Fibroblast of lung (primary cell): ENCODE results near the gene MYRFL. TPM values are rescaled to one million over a fixed set of nuclear protein-coding genes. Genes with fewer than 3 reads are reported as not detected.
A peak's percentile ranks its signal among the peaks of the same experiment; 100 is the strongest.

Experiments used
- DNase-seq, 2 donors: peaks; one replicate each; pipeline versions ENCODE4 v3.0.0 to v3.0.0-alpha.2; 2010; ENCODE audit warnings: low read depth in 2 of 2
- H2AFZ ChIP-seq: 2 replicates; pipeline ENCODE4 v1.5.1; 2012; ENCODE audit warnings: low read length, control low read depth, inconsistent platforms
- H3K27ac ChIP-seq: 2 replicates; pipeline ENCODE4 v1.5.1; 2011; ENCODE audit warnings: low read length, control low read depth; ENCODE audit not compliant: insufficient read depth
- H3K27me3 ChIP-seq: 2 replicates; pipeline ENCODE4 v1.5.1; 2011; ENCODE audit warnings: mild to moderate bottlenecking, low read length; ENCODE audit not compliant: control insufficient read depth, insufficient read depth
- H3K36me3 ChIP-seq: 2 replicates; pipeline ENCODE4 v1.5.1; 2011; ENCODE audit warnings: low read length; ENCODE audit not compliant: control insufficient read depth, insufficient read depth
- H3K4me1 ChIP-seq: 2 replicates; pipeline ENCODE4 v1.5.1; 2011; ENCODE audit warnings: low read length; ENCODE audit not compliant: control insufficient read depth, insufficient read depth; ENCODE audit errors: extremely low read depth
- H3K4me2 ChIP-seq: 2 replicates; pipeline ENCODE4 v1.5.1; 2011; ENCODE audit warnings: low read length, control low read depth; ENCODE audit not compliant: insufficient read depth; ENCODE audit errors: extremely low read depth
- H3K4me3 ChIP-seq, 4 experiments: fragments of 200-600 bp in 1 of 4; sonication (generic) in 1 of 4; replicated peaks in 1 of 4; 2 replicates each; pipeline ENCODE4 v1.5.1; 2011 to 2016; ENCODE audit warnings: low read length in 4 of 4, low read depth in 3 of 4, mild to moderate bottlenecking in 3 of 4, control low read depth in 2 of 4, inconsistent platforms in 1 of 4, mixed read lengths in 1 of 4; ENCODE audit not compliant: insufficient read depth in 1 of 4; ENCODE audit errors: control extremely low read depth in 1 of 4
- H3K79me2 ChIP-seq: 2 replicates; pipeline ENCODE4 v1.5.1; 2012; ENCODE audit warnings: mild to moderate bottlenecking, low read length, inconsistent platforms; ENCODE audit not compliant: control insufficient read depth, insufficient read depth
- H3K9ac ChIP-seq: 2 replicates; pipeline ENCODE4 v1.5.1; 2011; ENCODE audit warnings: mild to moderate bottlenecking, low read length, control low read depth; ENCODE audit not compliant: insufficient read depth
- H3K9me3 ChIP-seq: 2 replicates; pipeline ENCODE4 v1.5.1; 2012; ENCODE audit warnings: low read depth, low read length; ENCODE audit not compliant: control insufficient read depth, insufficient read depth
- H4K20me1 ChIP-seq: 2 replicates; pipeline ENCODE4 v1.5.1; 2011; ENCODE audit warnings: low read length; ENCODE audit not compliant: control insufficient read depth, insufficient read depth; ENCODE audit errors: extremely low read depth
- EZH2 ChIP-seq: IDR thresholded peaks from 2 replicates; pipeline ENCODE4 v1.5.1; 2012; ENCODE audit warnings: low read length, control low read depth, mild to moderate bottlenecking; ENCODE audit errors: missing control alignments
- polyA plus RNA-seq, 2 donors: library from polyadenylated mRNA; depleted of rRNA in 1 of 2; stranded (reverse) in 1 of 2; unstranded in 1 of 2; fragments of >200 nt; gene quantifications; 2 replicates each; pipeline ENCODE4 v1.2.1, GENCODE V29; 2011 to 2012; ENCODE audit warnings: missing spikeins in 1 of 2
- total RNA-seq: library from RNA; depleted of rRNA; stranded (reverse); fragments of >200 nt; gene quantifications from 2 replicates; pipeline ENCODE4 v1.2.1, GENCODE V29; 2014
- TF ChIP-seq, protein P1 (sequence below), 2 donors: IDR thresholded peaks in 1 of 2; conservative IDR thresholded peaks in 1 of 2; 1 replicate in 1 of 2; 2 replicates in 1 of 2; pipeline ENCODE4 v1.5.1; 2011 to 2012; ENCODE audit warnings: low read length in 2 of 2, control low read depth in 1 of 2, inconsistent platforms in 1 of 2, low read depth in 1 of 2, mild to moderate bottlenecking in 1 of 2

The MYRFL gene
- total and polyA plus RNA-seq, 2 donors (not counting 1 experiment from before 2014, with no cell fraction given), result not detected

DNA sequence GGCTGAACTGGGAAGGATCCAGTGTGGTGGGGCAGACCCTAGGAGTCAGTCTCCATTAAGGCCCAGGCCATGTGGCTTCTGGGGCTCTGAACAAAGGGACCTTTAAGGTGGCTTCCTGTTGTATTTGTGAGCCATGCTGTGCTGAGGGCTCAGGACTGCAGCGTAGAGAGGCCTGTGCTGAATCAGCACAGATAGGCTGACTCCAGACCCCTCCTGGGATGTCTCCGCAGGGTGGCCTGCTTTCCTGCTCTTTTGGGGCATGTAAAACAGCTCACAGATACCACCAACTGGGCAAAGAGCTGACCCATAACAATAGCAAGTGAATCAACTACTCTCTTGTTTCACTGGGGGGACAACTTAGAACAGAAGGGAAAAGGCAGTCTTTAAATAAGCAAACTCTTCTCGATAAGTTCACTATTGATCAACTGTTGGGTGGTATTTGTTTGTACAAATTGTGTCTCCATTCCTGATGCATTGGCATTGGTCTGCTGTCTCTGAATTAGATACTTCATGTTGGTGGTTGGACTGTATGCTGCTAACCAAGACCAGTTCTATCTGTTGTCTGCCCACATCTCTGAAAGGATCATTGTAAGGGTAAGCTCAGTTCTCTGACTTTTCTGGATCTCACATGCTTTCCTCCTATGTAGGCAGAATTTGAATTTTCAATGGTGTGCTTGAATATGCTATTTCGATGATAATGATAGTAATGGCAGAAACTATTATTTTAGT is 71.8 kb downstream of the MYRFL start:
- no peak overlapping the region for H2AFZ ChIP-seq
- H3K27ac ChIP-seq, result no peak overlapping the region
- H3K79me2 ChIP-seq, result no peaks in the 10 kb centered on the region
- no peaks in the 10 kb centered on the region for H3K9me3 ChIP-seq
- H3K4me1 ChIP-seq, result peaks cover 4% of the 10 kb centered on the region
- no peak overlapping the region for H3K4me3 ChIP-seq
- H3K9ac ChIP-seq, result no peak overlapping the region
- DNase-seq, result no peak
- H3K36me3 ChIP-seq, result no peaks in the 10 kb centered on the region
- H4K20me1 ChIP-seq, result no peaks in the 10 kb centered on the region
- no peak overlapping the region for H3K4me2 ChIP-seq
- H3K27me3 ChIP-seq, result no peaks in the 10 kb centered on the region
- no peak for TF ChIP-seq EZH2
- TF ChIP-seq, protein P1, sequence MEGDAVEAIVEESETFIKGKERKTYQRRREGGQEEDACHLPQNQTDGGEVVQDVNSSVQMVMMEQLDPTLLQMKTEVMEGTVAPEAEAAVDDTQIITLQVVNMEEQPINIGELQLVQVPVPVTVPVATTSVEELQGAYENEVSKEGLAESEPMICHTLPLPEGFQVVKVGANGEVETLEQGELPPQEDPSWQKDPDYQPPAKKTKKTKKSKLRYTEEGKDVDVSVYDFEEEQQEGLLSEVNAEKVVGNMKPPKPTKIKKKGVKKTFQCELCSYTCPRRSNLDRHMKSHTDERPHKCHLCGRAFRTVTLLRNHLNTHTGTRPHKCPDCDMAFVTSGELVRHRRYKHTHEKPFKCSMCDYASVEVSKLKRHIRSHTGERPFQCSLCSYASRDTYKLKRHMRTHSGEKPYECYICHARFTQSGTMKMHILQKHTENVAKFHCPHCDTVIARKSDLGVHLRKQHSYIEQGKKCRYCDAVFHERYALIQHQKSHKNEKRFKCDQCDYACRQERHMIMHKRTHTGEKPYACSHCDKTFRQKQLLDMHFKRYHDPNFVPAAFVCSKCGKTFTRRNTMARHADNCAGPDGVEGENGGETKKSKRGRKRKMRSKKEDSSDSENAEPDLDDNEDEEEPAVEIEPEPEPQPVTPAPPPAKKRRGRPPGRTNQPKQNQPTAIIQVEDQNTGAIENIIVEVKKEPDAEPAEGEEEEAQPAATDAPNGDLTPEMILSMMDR (conservative IDR thresholded peaks at IDR 0.05 in 1 of 2, IDR thresholded peaks at IDR 0.05 in 1 of 2; ENCODE audit: low read depth in 1 of 2, low read length in 2 of 2), result no peak

DNA sequence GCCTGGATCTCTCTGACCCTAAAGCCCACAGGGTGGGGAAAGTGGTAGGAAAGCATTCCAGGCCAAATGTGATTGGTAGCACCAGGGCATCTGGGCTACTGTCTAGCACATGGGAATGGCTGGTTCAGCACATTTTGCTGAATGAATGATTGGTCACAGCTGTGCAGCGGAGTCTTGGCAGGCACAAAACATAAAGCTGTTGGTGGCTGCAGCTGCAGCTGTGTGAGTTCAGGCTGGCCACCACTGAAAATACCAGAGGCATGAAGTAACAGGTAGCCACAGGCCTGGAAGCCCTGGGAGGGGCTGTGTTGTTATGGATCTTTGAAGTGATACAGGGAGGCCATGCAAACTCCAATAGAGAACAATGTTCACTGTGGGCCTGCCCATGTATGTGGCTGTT is 72.7 kb downstream of the MYRFL start:
- no peak overlapping the region for H3K4me2 ChIP-seq
- H3K36me3 ChIP-seq, result no peaks in the 10 kb centered on the region
- H3K9me3 ChIP-seq, result no peaks in the 10 kb centered on the region
- no peak overlapping the region for H3K4me3 ChIP-seq
- H2AFZ ChIP-seq, result no peak overlapping the region
- H3K27me3 ChIP-seq, result no peaks in the 10 kb centered on the region
- H3K79me2 ChIP-seq, result no peaks in the 10 kb centered on the region
- no peak overlapping the region for H3K9ac ChIP-seq
- TF ChIP-seq EZH2, result no peak
- TF ChIP-seq, protein P1 (conservative IDR thresholded peaks at IDR 0.05 in 1 of 2, IDR thresholded peaks at IDR 0.05 in 1 of 2; ENCODE audit: low read depth in 1 of 2, low read length in 2 of 2), result no peak
- H3K4me1 ChIP-seq, result peaks cover 4% of the 10 kb centered on the region
- DNase-seq, result peak; percentile 96 to 99
- no peaks in the 10 kb centered on the region for H4K20me1 ChIP-seq
- H3K27ac ChIP-seq, result no peak overlapping the region

DNA sequence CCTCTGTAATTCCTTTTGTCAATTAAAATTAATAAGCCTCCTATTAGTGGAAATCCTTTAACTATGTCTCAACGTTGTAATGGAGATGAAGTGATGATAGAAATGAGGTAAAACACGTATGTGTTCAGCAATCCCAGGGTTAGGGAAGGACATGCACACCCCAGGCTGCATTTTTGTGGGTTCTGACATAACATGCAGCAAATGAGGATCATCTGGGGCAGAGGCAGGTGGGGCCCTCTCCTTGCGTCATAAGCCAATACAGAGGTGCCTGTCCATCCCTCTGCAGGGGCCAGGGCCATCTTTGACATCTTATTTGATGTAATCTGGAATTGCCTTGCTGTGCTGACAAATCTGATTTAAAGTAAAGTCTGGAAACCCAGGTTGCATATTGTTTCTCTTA is 73.2 kb downstream of the MYRFL start:
- TF ChIP-seq EZH2, result no peak
- TF ChIP-seq, protein P1 (conservative IDR thresholded peaks at IDR 0.05 in 1 of 2, IDR thresholded peaks at IDR 0.05 in 1 of 2; ENCODE audit: low read depth in 1 of 2, low read length in 2 of 2), result no peak
- no peaks in the 10 kb centered on the region for H4K20me1 ChIP-seq
- peaks cover 4% of the 10 kb centered on the region for H3K4me1 ChIP-seq
- no peak overlapping the region for H3K4me3 ChIP-seq
- H2AFZ ChIP-seq, result no peak overlapping the region
- peak; percentile 48 to 86 for DNase-seq
- H3K9ac ChIP-seq, result no peak overlapping the region
- H3K4me2 ChIP-seq, result no peak overlapping the region
- no peaks in the 10 kb centered on the region for H3K36me3 ChIP-seq
- H3K79me2 ChIP-seq, result no peaks in the 10 kb centered on the region
- no peaks in the 10 kb centered on the region for H3K9me3 ChIP-seq
- no peaks in the 10 kb centered on the region for H3K27me3 ChIP-seq
- no peak overlapping the region for H3K27ac ChIP-seq
